Cardiac muscle cell (in vitro differentiated cells and primary cell): ENCODE results near the gene MIPOL1. TPM values are rescaled to one million over a fixed set of nuclear protein-coding genes. Genes with fewer than 3 reads are reported as not detected.

ENCODE experiments used
- DNase-seq, 2 donors: peaks; one replicate each; pipeline versions ENCODE4 v3.0.0 to v3.0.0-alpha.2; 2010 to 2017; ENCODE audit warnings: low read depth in 1 of 2, low spot score in 1 of 2
- H3K27ac ChIP-seq: fragments of 200-600 bp; sonication (generic); 2 replicates; pipeline ENCODE4 v1.5.1; 2016
- H3K27me3 ChIP-seq: fragments of 200-600 bp; sonication (generic); 2 replicates; pipeline ENCODE4 v1.6.0; 2016; ENCODE audit warnings: control low read depth
- H3K36me3 ChIP-seq: fragments of 200-600 bp; sonication (generic); 2 replicates; pipeline ENCODE4 v1.5.1; 2016; ENCODE audit warnings: control low read depth
- H3K4me1 ChIP-seq: fragments of 200-600 bp; sonication (generic); 2 replicates; pipeline ENCODE4 v1.8.1; 2017; ENCODE audit warnings: low read depth, mild to moderate bottlenecking, mixed run types
- H3K4me3 ChIP-seq: fragments of 200-600 bp; sonication (generic); 2 replicates; pipeline ENCODE4 v1.5.1; 2016; ENCODE audit warnings: mild to moderate bottlenecking
- H3K9me3 ChIP-seq: fragments of 200-600 bp; sonication (generic); 2 replicates; pipeline ENCODE4 v1.5.1; 2017; ENCODE audit warnings: low read depth, mild to moderate bottlenecking, control low read depth
- CTCF ChIP-seq: IDR thresholded peaks from 2 replicates; pipeline ENCODE4 v1.5.1; 2012; ENCODE audit warnings: low read depth, mild to moderate bottlenecking, low read length
- polyA plus RNA-seq: library from polyadenylated mRNA; unstranded; fragments of >200 nt; fragmentation: Nextera tagmentation; extraction: Ambion mirVana; gene quantifications from 2 replicates; pipeline ENCODE4 v1.2.1, GENCODE V29; 2016
- total RNA-seq: library from RNA; depleted of rRNA; stranded (reverse); fragments of >200 nt; gene quantifications from 2 replicates; pipeline ENCODE4 v1.2.3, GENCODE V29; 2016

MIPOL1 gene
- total and polyA plus RNA-seq, 2 experiments from 2014 or later, result 7.3 to 8.4 TPM

- no peaks in the 10 kb centered on the region for H3K36me3 ChIP-seq
- no peak overlapping the region for H3K27ac ChIP-seq
- no peaks in the 10 kb centered on the region for H3K27me3 ChIP-seq
- DNase-seq, result peak in 1 of 2 donors; percentile 16
- H3K4me1 ChIP-seq, result no peaks in the 10 kb centered on the region
- no peak overlapping the region for H3K4me3 ChIP-seq
- H3K9me3 ChIP-seq, result no peaks in the 10 kb centered on the region
- TF ChIP-seq CTCF, result no peak
Measured at GRCh38 chr14:37411079-37411735, 213.5 kb downstream of the MIPOL1 start.

GRCh38 chr14:37413050-37413449, 215.3 kb downstream of the MIPOL1 start:
- Histone ChIP-seq H3K9me3 (no peaks in the 10 kb centered on the region), H3K27me3 (no peaks in the 10 kb centered on the region), H3K4me1 (no peaks in the 10 kb centered on the region), H3K4me3 (no peak overlapping the region), H3K27ac (no peak overlapping the region), H3K36me3 (no peaks in the 10 kb centered on the region)
- no peak for TF ChIP-seq CTCF
- no peak for DNase-seq

GRCh38 chr14:37413504-37414003, 215.8 kb downstream of the MIPOL1 start:
- TF ChIP-seq CTCF, result no peak
- no peak overlapping the region for H3K27ac ChIP-seq
- no peak overlapping the region for H3K4me3 ChIP-seq
- no peaks in the 10 kb centered on the region for H3K9me3 ChIP-seq
- no peaks in the 10 kb centered on the region for H3K36me3 ChIP-seq
- H3K4me1 ChIP-seq, result no peaks in the 10 kb centered on the region
- H3K27me3 ChIP-seq, result no peaks in the 10 kb centered on the region
- DNase-seq, result no peak

GRCh38 chr14:37416264-37416663, 218.5 kb downstream of the MIPOL1 start:
- no peaks in the 10 kb centered on the region for H3K4me1 ChIP-seq
- H3K27ac ChIP-seq, result no peak overlapping the region
- H3K27me3 ChIP-seq, result no peaks in the 10 kb centered on the region
- no peaks in the 10 kb centered on the region for H3K9me3 ChIP-seq
- no peak for DNase-seq
- no peaks in the 10 kb centered on the region for H3K36me3 ChIP-seq
- no peak for TF ChIP-seq CTCF
- no peak overlapping the region for H3K4me3 ChIP-seq

- Histone ChIP-seq H3K4me1 (no peaks in the 10 kb centered on the region), H3K27ac (no peak overlapping the region), H3K36me3 (no peaks in the 10 kb centered on the region), H3K4me3 (no peak overlapping the region), H3K9me3 (no peaks in the 10 kb centered on the region), H3K27me3 (no peaks in the 10 kb centered on the region)
- no peak for TF ChIP-seq CTCF
- DNase-seq, result no peak
Measured at GRCh38 chr14:37417151-37417550, 219.4 kb downstream of the MIPOL1 start.
